Measurements from ENCODE around the gene AFF2. TPM values are rescaled to one million over a fixed set of nuclear protein-coding genes. Genes with fewer than 3 reads are reported as not detected.

The AFF2 gene
- polyA plus RNA-seq, 1 of the 3 experiments (the other 2 are of a cell fraction): not detected

DNA sequence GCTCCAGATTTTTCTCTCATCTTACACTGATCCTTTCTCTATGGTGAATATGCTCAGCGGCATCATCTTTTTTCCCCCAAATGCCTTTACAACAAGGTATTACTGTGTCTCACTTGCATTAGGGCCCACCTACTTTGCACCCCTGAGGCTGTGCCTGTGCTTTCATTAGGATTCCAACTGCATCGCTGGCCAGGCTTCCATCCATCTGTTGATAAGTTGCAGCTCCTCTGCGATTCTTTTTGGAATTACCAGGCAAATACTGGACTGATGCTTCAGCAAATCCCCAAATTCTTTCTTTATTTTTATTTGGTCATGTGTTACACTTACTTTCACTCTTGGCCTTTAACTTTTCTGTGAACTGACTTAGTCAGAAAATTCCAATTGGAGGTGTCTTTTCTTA is 77.3 kb downstream of the AFF2 start:
- Histone ChIP-seq H3K4me1 (ENCODE audit: control insufficient read depth in 1 of 2, insufficient read depth in 2 of 2, low read depth in 1 of 2, low read length in 1 of 2) (no peaks in the 10 kb centered on the region), H3K79me2 (ENCODE audit: insufficient read depth) (no peaks in the 10 kb centered on the region), H4K20me1 (ENCODE audit: insufficient read depth) (no peaks in the 10 kb centered on the region), H3K4me3 (ENCODE audit: low read depth in 2 of 2, low read length in 1 of 2) (no peak overlapping the region), H3K36me3 (replicated peaks in 1 of 2; ENCODE audit: control insufficient read depth in 1 of 2, insufficient read depth in 2 of 2, low read length in 1 of 2) (no peaks in the 10 kb centered on the region), H3K9me2 (no peaks in the 10 kb centered on the region), H2AFZ (ENCODE audit: low read depth) (no peak overlapping the region), H3K9me3 (no peaks in the 10 kb centered on the region), H3K27me3 (ENCODE audit: insufficient read depth) (no peaks in the 10 kb centered on the region), H3K9ac (no peak overlapping the region), H3K27ac (ENCODE audit: low read depth in 2 of 2, low read length in 1 of 2) (no peak overlapping the region), H3F3A (replicated peaks; ENCODE audit: insufficient read depth) (peaks cover 9% of the 10 kb centered on the region), H3K4me2 (no peak overlapping the region)
- TF ChIP-seq, protein P1, sequence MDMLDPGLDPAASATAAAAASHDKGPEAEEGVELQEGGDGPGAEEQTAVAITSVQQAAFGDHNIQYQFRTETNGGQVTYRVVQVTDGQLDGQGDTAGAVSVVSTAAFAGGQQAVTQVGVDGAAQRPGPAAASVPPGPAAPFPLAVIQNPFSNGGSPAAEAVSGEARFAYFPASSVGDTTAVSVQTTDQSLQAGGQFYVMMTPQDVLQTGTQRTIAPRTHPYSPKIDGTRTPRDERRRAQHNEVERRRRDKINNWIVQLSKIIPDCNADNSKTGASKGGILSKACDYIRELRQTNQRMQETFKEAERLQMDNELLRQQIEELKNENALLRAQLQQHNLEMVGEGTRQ (IDR thresholded peaks at IDR 0.05; ENCODE audit: borderline replicate concordance, low read depth, low read length): no peak
- TF ChIP-seq RAD21 (IDR thresholded peaks at IDR 0.05; ENCODE audit: low read length): no peak
- no peak for TF ChIP-seq MXI1 (IDR thresholded peaks at IDR 0.05; ENCODE audit: low read depth, low read length)
- no peak for TF ChIP-seq SMC3 (IDR thresholded peaks at IDR 0.05; ENCODE audit: low read depth, low read length)
- no peak for TF ChIP-seq GABPA (IDR thresholded peaks at IDR 0.05; ENCODE audit: low read depth)
- TF ChIP-seq YY1 (IDR thresholded peaks at IDR 0.05; ENCODE audit: low read depth): no peak
- TF ChIP-seq, protein P2, sequence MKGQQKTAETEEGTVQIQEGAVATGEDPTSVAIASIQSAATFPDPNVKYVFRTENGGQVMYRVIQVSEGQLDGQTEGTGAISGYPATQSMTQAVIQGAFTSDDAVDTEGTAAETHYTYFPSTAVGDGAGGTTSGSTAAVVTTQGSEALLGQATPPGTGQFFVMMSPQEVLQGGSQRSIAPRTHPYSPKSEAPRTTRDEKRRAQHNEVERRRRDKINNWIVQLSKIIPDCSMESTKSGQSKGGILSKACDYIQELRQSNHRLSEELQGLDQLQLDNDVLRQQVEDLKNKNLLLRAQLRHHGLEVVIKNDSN (IDR thresholded peaks at IDR 0.05; ENCODE audit: borderline replicate concordance, low read depth): no peak
- TF ChIP-seq, protein P3, sequence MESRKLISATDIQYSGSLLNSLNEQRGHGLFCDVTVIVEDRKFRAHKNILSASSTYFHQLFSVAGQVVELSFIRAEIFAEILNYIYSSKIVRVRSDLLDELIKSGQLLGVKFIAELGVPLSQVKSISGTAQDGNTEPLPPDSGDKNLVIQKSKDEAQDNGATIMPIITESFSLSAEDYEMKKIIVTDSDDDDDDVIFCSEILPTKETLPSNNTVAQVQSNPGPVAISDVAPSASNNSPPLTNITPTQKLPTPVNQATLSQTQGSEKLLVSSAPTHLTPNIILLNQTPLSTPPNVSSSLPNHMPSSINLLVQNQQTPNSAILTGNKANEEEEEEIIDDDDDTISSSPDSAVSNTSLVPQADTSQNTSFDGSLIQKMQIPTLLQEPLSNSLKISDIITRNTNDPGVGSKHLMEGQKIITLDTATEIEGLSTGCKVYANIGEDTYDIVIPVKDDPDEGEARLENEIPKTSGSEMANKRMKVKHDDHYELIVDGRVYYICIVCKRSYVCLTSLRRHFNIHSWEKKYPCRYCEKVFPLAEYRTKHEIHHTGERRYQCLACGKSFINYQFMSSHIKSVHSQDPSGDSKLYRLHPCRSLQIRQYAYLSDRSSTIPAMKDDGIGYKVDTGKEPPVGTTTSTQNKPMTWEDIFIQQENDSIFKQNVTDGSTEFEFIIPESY (IDR thresholded peaks at IDR 0.05; ENCODE audit: borderline replicate concordance, low read depth): no peak
- ChIA-PET POLR2A (no interaction called here), CTCF (no interaction called here)
- DNase-seq: no peak
- WGBS (ENCODE audit: low lambda C conversion rate): 9% methylated on average over 3 of the region's 3 CpGs

DNA sequence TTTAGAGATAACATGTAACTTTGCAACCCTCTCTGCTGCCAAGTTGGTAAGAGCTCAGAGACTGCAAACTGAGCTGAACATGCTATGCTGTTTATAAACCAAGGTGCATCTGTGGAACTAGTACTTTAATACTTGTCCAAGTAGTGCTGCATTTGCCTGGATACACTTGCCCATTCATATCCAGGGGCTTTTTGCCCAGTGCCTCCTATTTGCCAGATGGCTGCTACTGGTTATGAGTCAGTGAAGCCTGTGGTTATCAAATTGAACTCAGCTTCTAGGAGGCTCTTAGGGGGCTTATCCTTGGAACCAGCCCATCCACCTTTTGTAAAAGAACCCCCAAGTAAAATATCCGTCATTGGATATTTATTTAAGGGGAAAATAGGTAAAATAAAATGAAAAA is 79.6 kb downstream of the AFF2 start:
- Histone ChIP-seq H4K20me1 (ENCODE audit: insufficient read depth) (no peaks in the 10 kb centered on the region), H3F3A (replicated peaks; ENCODE audit: insufficient read depth) (peaks cover 9% of the 10 kb centered on the region), H2AFZ (ENCODE audit: low read depth) (no peak overlapping the region), H3K36me3 (replicated peaks in 1 of 2; ENCODE audit: control insufficient read depth in 1 of 2, insufficient read depth in 2 of 2, low read length in 1 of 2) (no peaks in the 10 kb centered on the region), H3K4me3 (ENCODE audit: low read depth in 2 of 2, low read length in 1 of 2) (no peak overlapping the region), H3K9me2 (no peaks in the 10 kb centered on the region), H3K9ac (no peak overlapping the region), H3K27me3 (ENCODE audit: insufficient read depth) (no peaks in the 10 kb centered on the region), H3K79me2 (ENCODE audit: insufficient read depth) (no peaks in the 10 kb centered on the region), H3K4me2 (no peak overlapping the region), H3K4me1 (ENCODE audit: control insufficient read depth in 1 of 2, insufficient read depth in 2 of 2, low read depth in 1 of 2, low read length in 1 of 2) (no peaks in the 10 kb centered on the region), H3K27ac (ENCODE audit: low read depth in 2 of 2, low read length in 1 of 2) (no peak overlapping the region), H3K9me3 (no peaks in the 10 kb centered on the region)
- CTCF ChIA-PET: no interaction called here
- DNase-seq: no peak
- 0% methylated on average over 1 of the region's 1 CpG for WGBS (ENCODE audit: low lambda C conversion rate)
- POLR2A ChIA-PET: no interaction called here
- TF ChIP-seq NRF1 (IDR thresholded peaks at IDR 0.05; ENCODE audit: low read depth, low read length): no peak
- TF ChIP-seq, protein P4, sequence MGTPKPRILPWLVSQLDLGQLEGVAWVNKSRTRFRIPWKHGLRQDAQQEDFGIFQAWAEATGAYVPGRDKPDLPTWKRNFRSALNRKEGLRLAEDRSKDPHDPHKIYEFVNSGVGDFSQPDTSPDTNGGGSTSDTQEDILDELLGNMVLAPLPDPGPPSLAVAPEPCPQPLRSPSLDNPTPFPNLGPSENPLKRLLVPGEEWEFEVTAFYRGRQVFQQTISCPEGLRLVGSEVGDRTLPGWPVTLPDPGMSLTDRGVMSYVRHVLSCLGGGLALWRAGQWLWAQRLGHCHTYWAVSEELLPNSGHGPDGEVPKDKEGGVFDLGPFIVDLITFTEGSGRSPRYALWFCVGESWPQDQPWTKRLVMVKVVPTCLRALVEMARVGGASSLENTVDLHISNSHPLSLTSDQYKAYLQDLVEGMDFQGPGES (IDR thresholded peaks at IDR 0.05; ENCODE audit: low read depth, low read length): no peak
- TF ChIP-seq, protein P2 (IDR thresholded peaks at IDR 0.05; ENCODE audit: borderline replicate concordance, low read depth): no peak
- no peak for TF ChIP-seq CHD2 (IDR thresholded peaks at IDR 0.05; ENCODE audit: low read length, partially characterized antibody)
- no peak for TF ChIP-seq MEF2A (IDR thresholded peaks at IDR 0.05; ENCODE audit: borderline replicate concordance, low read depth)
- TF ChIP-seq POLR2AphosphoS5 (IDR thresholded peaks at IDR 0.05; ENCODE audit: low read depth, low read length): no peak
- no peak for TF ChIP-seq SMC3 (IDR thresholded peaks at IDR 0.05; ENCODE audit: low read depth, low read length)
- TF ChIP-seq RAD21 (IDR thresholded peaks at IDR 0.05; ENCODE audit: low read length): no peak
- TF ChIP-seq SIN3A (IDR thresholded peaks at IDR 0.05; ENCODE audit: borderline replicate concordance, low read depth, low read length): no peak
- no peak for TF ChIP-seq GATA2 (CRISPR knock-in tag; IDR thresholded peaks at IDR 0.05)
- TF ChIP-seq, protein P3 (IDR thresholded peaks at IDR 0.05; ENCODE audit: borderline replicate concordance, low read depth): no peak
- TF ChIP-seq TCF12 (IDR thresholded peaks at IDR 0.05): no peak
- no peak for TF ChIP-seq YY1 (IDR thresholded peaks at IDR 0.05; ENCODE audit: low read depth)
- no peak for TF ChIP-seq FOXM1 (IDR thresholded peaks at IDR 0.05; ENCODE audit: low read depth)
- TF ChIP-seq, protein P1 (IDR thresholded peaks at IDR 0.05; ENCODE audit: borderline replicate concordance, low read depth, low read length): no peak
- TF ChIP-seq RCOR1 (IDR thresholded peaks at IDR 0.05; ENCODE audit: low read length): no peak
- no peak for TF ChIP-seq ELF1 (IDR thresholded peaks at IDR 0.05)

Measured in SK-N-SH (cell line).